Measurements from ENCODE around the gene MRI1. TPM values are rescaled to one million over a fixed set of nuclear protein-coding genes. Genes with fewer than 3 reads are reported as not detected.
"Not testable (repeated sequence)": the region's sequence is repeated elsewhere in the genome, so short reads cannot be mapped to it uniquely, and the experiment has no call there.

Gene MRI1
- total RNA-seq, 1 donor, result 27.2 TPM

- no peak for DNase-seq (ENCODE audit: low read depth)
- H3K4me3 ChIP-seq (ENCODE audit: low read depth, low read length), result no peak overlapping the region
- TF ChIP-seq CTCF (IDR thresholded peaks at IDR 0.05; ENCODE audit: insufficient read depth, low read depth, low read length), result no peak
Observed at GRCh38 chr19:13742756-13743155, 21.6 kb upstream of the MRI1 start.

- no peak for DNase-seq (ENCODE audit: low read depth)
- no peak for TF ChIP-seq CTCF (IDR thresholded peaks at IDR 0.05; ENCODE audit: insufficient read depth, low read depth, low read length)
- H3K4me3 ChIP-seq (ENCODE audit: low read depth, low read length), result no peak overlapping the region
Observed at GRCh38 chr19:13744174-13744573, 20.1 kb upstream of the MRI1 start.

- H3K4me3 ChIP-seq (ENCODE audit: low read depth, low read length), result peak overlapping the region; percentile 44
- no peak for TF ChIP-seq CTCF (IDR thresholded peaks at IDR 0.05; ENCODE audit: insufficient read depth, low read depth, low read length)
- DNase-seq (ENCODE audit: low read depth), result no peak
Observed at GRCh38 chr19:13747098-13747453, 17.2 kb upstream of the MRI1 start.

GRCh38 chr19:13748169-13748828 is 16.0 kb upstream of the MRI1 start:
- no peak for TF ChIP-seq CTCF (IDR thresholded peaks at IDR 0.05; ENCODE audit: insufficient read depth, low read depth, low read length)
- peak; percentile 74 for DNase-seq (ENCODE audit: low read depth)
- peak overlapping the region; percentile 92 for H3K4me3 ChIP-seq (ENCODE audit: low read depth, low read length)

- no peak overlapping the region for H3K4me3 ChIP-seq (ENCODE audit: low read depth, low read length)
- no peak for TF ChIP-seq CTCF (IDR thresholded peaks at IDR 0.05; ENCODE audit: insufficient read depth, low read depth, low read length)
- no peak for DNase-seq (ENCODE audit: low read depth)
Observed at GRCh38 chr19:13751436-13751835, 12.9 kb upstream of the MRI1 start.

GRCh38 chr19:13753622-13754021 is 10.7 kb upstream of the MRI1 start:
- not testable (repeated sequence) for H3K4me3 ChIP-seq (ENCODE audit: low read depth, low read length); DNase-seq (ENCODE audit: low read depth)

- H3K4me3 ChIP-seq (ENCODE audit: low read depth, low read length), result no peak overlapping the region
- no peak for TF ChIP-seq CTCF (IDR thresholded peaks at IDR 0.05; ENCODE audit: insufficient read depth, low read depth, low read length)
- DNase-seq (ENCODE audit: low read depth), result no peak
Observed at GRCh38 chr19:13756210-13756609, 8.1 kb upstream of the MRI1 start.
